SK-MEL-5 (cell line): ENCODE results near the gene DENND5B. TPM values are rescaled to one million over a fixed set of nuclear protein-coding genes. Genes with fewer than 3 reads are reported as not detected.
"Not testable (repeated sequence)": the region's sequence is repeated elsewhere in the genome, so short reads cannot be mapped to it uniquely, and the experiment has no call there.

Experiments
- DNase-seq: peaks from one replicate; pipeline ENCODE4 v3.0.0-alpha.2; 2016; ENCODE audit warnings: low read depth, low spot score
- in situ Hi-C: cut with HindIII; loops from 2 replicates; pipeline ENCODE4 v1.10.0; 2016; ENCODE audit warnings: low sequenced_read_pairs, high pct_unique_total_duplicates, low pct_unique_long_range_greater_than_20kb
- polyA plus RNA-seq, 2 experiments: library from polyadenylated mRNA; depleted of rRNA; stranded (reverse); fragments of >200 nt; gene quantifications; 2 replicates each; pipeline ENCODE4 v1.2.3, GENCODE V29; 2015
- total RNA-seq: library from RNA; depleted of rRNA; stranded (reverse); fragments of >200 nt; shearing (Covaris generic); gene quantifications from 2 replicates; pipeline ENCODE4 v1.2.3, GENCODE V29; 2014; rRNA removed

Gene DENND5B
- 14.8 and 16.6 TPM in 2 replicates for total RNA-seq
- 13.5 and 17.0 TPM in 2 replicates for polyA plus RNA-seq (2015; cell fraction: cytosol; rRNA removed)
- 6.8 and 10.1 TPM in 2 replicates for polyA plus RNA-seq (2015; cell fraction: nucleus; rRNA removed)

DNA sequence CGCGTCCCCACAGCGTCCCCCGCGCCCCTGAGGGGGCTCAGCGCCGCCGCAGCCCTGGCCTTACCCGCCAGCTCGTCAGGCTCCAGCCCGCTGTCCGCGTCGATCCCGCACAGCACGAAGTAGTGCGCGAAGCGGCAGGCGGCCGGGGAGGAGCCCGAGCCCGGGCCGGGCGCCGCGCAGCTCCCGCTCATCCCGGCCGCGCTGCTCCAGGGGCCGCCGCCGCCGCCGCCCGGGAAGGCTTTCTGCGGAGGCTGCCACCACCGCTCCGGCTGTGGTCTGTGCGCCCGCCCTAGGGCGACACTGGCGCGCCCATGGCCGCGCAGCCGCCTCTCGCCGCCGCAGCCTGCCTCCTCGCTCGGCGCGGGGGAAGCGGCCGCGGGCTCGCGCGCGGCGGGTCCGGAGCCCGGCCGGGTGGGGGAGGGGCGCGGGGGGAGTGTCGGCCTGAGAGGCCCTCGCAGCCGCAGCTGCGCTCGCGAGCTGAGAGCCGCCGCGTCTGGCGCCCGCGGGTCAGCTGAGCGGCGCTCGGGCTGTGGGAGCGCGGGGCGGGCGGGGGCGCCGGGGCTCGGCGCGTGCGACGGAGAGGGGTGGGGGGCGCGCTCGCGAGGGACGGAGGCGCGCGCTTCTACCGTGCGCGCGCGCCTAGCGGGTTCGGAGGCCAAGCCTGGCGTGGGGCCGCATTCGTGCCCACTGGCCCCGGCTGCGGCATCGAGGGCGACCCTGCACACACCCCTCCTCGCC lies at the start of gene DENND5B:
TSS of gene DENND5B (minus strand) at position 495 of the 738 bp plus-strand sequence. CDS start at position 191, 304 bp downstream.
- in situ Hi-C loops, result no loop called here
- peak; percentile 79 for DNase-seq

DNA sequence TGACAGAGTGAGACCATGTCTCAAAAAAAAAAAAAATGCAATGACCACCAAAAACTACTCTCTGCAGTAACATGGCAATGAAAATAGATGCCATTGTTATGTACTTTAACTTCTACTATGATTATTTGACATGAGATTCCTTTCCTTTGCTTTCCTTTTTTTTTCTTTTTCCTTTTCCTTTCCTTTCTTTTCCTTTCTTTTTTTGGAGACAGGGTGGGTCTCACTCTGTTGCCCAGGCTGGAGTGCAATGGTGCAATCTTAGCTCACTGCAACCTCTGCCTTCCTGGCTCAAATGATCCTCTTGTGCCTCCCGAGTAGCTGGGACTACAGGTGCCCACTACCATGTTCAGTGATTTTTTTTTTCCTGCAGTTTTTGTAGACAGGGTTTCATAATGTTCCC lies 43.7 kb upstream of the DENND5B start:
- in situ Hi-C loops, result no loop called here
- DNase-seq, result no peak

DNA sequence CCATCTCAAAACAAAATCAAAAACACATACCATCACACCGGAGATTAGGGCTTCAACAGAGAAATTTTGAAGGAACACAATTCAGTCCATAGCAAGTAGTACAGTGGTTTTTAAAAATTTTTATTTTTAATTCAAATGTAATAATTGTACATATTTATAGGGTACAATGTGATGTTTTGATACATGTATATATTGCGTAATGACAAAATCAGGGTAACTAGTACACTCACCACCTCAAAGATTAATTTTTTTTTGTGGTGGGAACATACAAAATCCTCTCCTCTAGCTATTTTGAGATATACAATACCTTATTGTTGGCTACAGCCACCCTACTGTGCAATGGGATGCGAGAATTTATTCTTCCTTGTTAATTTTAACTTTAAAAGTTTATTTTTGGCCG lies 42.5 kb upstream of the DENND5B start:
- in situ Hi-C loops, result no loop called here
- DNase-seq, result no peak

DNA sequence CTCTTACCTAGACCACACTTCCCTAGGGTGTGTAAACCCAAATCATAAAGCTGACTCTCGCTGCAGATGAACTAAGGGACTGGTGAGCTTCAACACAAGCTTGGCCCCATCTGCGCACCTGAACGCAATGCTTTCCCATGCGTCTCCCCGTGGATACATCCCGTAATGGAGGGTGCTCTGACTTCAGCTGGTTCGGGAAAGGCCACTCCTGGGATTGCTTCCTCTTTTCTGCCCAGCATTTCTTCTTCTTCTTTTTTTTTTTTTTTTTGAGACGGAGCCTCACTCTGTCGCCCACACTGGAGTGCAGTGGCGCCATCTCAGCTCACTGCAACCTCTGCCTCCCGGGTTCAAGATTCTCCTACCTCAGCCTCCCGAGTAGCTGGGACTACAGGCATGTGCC lies 40.9 kb upstream of the DENND5B start:
- in situ Hi-C loops, result no loop called here
- no peak for DNase-seq

DNA sequence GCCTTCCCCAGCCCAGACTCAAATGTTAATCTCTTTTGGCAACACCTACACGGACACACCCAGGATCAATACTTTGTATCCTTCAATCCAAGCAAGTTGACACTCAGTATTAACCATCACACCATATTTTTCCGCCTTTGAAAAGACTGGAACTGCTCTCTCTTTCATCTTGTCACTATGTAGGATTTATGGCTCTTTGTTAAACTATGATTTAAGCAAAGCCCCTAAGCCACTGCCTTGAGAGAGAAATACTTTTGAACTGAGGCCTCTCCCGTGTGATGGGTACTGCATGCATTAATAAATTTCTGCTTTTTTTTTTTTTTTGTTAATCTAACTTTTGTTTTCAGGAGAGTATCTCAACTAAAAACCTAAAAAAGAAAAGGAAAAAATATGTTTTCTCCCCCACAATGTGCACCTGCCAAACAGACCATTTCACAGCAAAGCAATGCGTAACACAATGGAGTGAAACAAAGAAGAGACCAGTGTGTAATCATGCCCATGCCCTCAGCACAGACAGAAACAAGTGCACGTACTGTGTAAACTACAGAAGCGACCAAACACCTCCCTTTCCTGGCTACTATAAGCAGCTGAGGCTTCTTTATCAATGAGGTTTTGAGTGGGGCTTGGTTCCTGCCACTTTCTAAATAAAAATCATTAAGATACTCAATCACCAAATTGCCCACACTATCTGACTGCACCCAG lies 40.2 kb upstream of the DENND5B start:
- DNase-seq, result no peak
- in situ Hi-C loops, result no loop called here

DNA sequence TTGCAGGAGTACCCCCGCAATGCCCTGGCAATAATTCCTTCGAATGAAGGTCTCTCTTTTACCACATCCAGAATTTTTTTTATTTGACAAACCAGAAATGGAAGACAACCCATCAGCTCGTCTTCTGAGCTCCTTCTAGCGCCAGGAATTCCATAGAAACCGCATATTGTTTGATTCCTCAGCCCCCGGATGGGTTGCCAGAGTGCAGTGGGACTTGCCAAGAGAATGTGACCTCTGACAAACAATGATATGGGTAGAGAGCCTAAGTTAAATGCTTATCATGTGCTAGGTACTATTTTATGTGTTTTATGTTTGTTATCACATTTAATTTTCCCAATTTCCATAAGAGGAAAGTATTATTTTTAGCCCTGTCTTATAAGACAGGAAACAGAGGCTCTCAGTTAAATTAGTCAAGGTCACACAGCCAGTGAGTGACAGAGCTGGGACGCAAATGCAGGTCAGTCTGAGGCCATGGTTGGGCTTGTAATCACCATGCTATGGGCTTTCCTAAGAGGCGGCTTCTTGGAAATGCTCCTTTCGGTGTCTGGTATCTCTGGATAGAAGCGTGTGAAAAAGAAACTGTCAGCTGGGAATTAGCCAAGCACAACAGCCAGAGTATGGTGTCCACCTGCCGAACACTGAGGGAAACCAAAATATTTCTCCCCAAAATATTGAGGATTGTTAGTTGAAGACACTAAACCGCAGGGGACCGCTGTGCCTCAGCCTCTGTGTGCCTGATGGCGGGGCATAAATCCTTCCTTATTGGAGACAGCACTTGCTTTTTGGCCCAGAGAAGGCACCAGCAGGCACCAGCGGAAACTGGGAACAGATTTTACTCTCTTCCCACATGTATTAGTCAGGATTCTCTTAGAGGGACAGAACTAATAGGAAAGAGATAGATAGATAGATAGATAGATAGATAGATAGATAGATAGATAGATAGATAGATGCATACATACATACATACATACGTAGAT lies 39.1 kb upstream of the DENND5B start:
- DNase-seq, result no peak
- in situ Hi-C loops, result no loop called here

DNA sequence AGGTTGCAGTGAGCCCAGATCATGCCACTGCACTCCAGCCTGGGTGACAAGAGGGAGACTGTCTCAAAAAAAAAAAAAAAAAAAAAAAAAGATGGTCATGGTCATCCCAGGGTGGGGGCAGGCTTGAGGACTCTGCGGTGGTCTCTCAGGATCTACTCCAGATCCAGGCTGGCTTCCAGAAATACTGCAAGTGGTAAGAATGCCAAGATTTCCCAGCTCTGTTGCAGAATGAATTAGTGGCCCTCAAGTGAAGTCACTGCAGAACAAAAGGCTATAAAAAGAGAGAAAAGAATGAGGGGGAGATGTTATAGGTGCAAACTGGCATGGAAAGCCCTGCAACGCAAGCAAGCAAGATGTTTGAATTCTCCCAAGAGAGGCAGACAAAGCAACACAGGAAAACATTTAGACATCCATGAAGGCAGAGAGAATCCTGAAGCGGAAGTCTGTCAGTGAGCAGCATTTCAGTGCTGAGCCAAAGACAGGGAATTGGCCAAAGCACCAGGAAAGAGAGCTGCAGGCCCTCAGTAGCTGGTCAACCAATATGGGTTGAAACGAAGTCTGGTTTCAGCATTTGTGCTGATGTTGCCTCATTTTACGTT lies 36.6 kb upstream of the DENND5B start:
- no peak for DNase-seq
- in situ Hi-C loops, result no loop called here

DNA sequence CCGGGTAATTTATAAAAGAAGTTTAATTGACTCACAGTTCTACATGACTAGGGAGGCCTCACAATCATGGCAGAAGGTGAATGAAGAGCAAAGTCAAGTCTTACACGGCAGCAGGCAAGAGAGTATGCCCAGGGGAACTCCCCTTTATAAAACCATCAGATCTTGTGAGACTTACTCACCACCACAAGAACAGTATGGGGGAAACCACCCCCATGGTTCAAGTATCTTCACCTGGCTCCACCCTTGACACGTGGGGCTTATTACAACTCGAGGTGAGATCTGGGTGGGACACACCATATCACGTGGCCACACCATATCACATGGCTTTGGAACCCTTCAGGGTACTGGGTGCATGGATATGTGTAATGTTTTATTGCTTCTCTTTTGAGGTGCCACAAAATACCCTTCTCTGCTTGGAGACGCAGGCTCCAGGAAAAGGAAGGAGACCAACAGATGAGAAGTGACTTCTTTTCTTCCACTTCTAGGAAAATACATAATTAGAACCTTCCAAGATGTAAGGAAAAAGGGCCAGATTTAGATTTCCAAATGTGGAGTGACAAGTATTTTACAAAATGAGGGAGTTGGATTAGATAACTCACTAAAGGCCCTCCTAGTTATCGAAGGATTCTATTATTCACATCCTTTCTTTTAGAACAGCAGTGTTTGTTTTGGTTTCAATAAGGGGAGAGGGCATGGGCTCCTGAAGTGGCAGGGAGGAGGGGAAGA lies 35.5 kb upstream of the DENND5B start:
- in situ Hi-C loops, result no loop called here
- DNase-seq, result no peak

DNA sequence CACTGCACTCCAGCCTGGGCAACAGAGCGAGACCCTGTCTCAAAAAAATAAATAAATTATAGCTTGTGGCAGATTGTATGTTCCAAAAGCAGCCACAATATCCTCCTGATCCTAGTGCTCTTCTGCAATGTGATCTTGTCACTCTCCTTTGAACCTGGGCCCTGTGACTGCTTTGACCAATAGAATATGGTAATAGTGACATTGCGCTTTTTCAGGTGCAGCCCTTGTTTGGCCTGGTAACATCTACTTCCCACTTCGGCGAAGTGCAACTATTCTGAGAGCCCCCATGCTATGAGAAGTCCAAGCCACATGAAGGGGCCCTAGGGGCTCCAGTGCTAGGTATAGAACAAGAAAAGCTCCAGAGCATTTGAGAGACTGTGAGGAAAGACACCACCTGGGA lies 31.1 kb upstream of the DENND5B start:
- DNase-seq, result no peak
- in situ Hi-C loops, result no loop called here

DNA sequence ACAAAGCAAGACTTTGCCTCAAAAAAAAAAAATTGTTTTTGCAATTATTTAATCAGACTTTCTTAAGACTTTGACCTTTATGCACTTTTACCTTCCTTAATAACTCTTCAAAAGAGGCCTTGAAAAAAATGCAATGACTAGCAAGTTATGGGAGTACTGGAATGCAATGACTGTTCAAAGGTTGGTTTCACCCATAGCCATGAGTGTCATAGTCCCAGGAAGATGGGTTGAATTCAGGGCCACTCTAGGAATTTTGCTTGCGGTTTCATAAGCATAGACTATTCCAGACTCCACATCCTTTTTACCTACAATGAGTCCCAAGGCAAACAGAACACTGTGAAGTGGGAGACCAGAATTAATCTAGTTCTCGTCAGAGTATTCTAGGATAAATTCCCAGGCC lies 29.4 kb upstream of the DENND5B start:
- in situ Hi-C loops, result no loop called here
- no peak for DNase-seq

DNA sequence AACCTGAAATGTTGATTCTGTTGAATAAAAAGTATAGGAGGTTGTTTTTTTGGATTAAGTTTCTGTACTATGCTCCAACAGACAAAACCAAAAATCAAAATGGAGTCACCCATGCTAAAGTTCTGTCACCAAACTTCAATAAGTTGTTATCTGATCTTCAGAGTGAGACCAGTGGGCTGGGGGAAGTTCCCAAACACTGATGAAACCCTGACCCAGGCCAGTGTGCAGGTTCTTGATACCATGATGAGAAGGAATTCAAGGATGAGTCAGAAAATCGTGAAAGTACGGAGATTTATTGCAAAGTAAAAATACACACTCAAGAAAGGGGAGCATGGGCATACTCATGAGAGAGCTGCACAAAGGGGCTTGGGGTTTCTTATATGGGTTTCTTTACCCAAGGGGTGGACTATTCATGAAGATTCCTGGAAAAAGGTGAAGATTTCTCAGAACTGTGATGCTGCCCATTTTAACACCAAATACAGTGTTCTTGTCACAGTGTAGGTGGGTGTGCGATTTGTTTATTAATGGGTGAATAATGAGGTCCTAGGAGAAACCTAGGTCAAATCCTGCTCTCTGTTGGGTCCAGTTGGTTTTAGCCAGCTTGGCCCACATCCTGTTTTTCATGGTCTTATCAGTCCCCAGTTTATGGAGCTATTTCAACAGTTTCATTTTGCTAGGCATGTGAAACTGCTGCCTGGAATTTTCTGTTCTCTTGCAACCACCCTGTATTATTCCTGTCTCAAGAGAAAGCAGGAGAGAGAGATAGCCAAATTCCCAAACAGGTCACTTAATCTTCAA lies 27.5 kb upstream of the DENND5B start:
- DNase-seq, result no peak
- in situ Hi-C loops, result no loop called here

DNA sequence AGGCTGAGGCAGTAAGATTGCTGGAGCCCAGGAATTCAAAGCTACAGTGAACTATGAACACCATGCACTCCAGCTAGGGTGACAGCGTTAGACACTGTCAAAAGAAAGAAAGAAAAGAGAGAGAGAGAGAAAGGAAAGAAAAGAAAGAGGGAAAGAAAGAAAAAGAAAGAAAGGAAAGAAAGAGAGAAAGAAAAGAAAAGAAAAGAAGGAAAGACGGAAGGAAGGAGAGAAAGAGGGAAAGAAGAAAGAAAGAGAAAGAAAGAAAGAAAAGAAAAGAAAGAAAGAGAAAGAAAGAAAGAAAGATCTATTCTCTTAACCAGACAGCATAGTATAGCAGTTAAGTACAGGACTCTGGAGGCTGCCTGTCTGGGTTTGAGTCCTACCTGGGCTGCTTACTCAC lies 21.9 kb upstream of the DENND5B start:
- no peak for DNase-seq
- in situ Hi-C loops, result no loop called here

DNA sequence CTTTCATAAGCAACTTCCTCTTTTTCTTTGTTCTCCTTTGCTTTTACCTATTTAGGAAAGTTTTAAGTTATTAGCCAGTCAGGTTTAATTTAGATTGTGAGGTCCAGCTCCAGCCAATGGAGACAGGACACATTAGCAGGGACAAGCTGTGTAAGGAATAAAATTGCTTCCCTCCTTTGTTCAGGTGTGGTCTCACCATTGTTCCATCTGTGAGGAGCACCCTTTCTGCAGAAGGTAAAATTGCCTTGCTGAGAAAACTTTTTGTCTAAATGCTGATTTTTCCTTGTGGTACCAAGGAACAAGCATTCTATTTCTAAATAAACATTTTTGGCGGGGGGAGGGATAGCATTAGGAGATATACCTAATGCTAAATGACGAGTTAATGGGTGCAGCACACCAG lies 17.4 kb upstream of the DENND5B start:
- in situ Hi-C loops, result not testable (repeated sequence)

DNA sequence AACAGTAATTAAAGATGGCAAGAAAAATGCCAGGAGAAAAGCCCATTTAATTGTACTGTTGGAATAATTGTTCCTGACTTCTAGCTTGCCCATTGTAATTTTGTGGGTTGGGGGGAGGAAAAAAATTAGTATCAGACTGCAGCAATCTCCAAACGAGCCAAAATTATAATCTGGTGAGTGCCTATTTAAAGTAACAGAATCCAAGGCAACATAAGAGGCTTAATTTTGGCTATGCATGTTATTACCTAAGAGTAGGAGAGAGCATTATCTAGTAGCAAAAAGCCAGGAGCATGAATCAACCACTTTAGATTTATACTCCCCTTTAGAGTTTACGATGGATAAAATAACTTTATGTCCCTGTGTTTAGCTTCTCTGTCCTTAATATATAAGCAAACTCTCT lies 14.6 kb upstream of the DENND5B start:
- in situ Hi-C loops, result no loop called here
- DNase-seq, result no peak

More for the DNA sequence above, 17.4 kb upstream of the DENND5B start:
- DNase-seq, result not testable (repeated sequence)

DNA sequence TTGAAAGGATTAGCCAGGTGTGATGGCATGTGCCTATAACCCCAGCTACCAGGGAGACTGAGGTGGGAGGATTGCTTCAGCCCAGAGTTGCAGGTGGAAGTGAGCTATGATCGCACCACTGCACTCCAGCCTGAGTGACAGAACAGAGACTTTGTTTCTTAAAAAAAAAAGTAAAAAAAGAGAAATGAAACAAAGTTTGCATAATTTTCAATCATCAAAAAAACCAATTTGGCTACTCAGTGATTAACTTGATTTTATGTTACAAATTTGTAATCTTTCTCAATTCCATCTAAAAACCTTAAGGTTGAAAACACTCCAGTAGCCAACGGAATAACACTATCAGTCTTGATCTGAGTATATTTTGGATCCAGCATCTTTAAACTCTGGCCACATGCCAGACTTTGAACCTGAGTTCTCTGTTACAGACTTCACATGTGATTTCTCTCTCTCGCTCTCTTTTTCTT lies 12.6 kb upstream of the DENND5B start:
- no peak for DNase-seq
- in situ Hi-C loops, result no loop called here

DNA sequence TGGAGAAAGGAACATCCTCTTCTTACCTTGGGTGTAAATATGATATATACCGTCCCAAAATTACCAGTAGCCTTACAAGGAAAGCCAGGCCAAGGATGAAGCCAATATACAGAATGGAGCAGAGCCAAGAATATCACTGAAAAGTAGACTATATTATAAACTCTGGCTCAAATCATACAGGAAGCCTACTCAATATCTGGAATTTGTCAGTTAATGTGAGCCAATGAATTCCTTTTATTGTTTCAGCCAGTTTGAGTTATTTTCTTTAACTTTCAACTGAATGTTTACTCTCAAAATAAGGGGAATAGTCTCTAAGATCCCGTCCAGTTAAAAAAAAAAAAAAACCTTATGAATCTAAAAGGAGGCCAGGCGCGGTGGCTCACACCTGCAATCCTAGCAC lies 9.8 kb upstream of the DENND5B start:
- in situ Hi-C loops, result no loop called here

More for the DNA sequence above, 9.8 kb upstream of the DENND5B start:
- no peak for DNase-seq
